Measurements from ENCODE around the gene TMEM63C. TPM values are rescaled to one million over a fixed set of nuclear protein-coding genes. Genes with fewer than 3 reads are reported as not detected.

Gene TMEM63C
- total RNA-seq, 1 experiment from 2014 or later = 5.7 TPM

- CTCF ChIA-PET = interaction anchor here (1.3 kb wide), 1 partner anchor 64 kb away, joined by 3 read pairs; no protein-coding TSS in a partner anchor
- H3K4me1 ChIP-seq (ENCODE audit: control insufficient read depth in 1 of 2, insufficient read depth in 2 of 2, low read length in 2 of 2) = peaks cover 4 to 44% of the 10 kb centered on the region in 2 experiments
- H3K9me3 ChIP-seq (ENCODE audit: control insufficient read depth in 1 of 2, insufficient read depth in 1 of 2, low read depth in 1 of 2, low read length in 2 of 2) = no peaks in the 10 kb centered on the region
- intact Hi-C loops (cut with micrococcal nuclease) = no loop called here
- no peaks in the 10 kb centered on the region for H3K79me2 ChIP-seq (ENCODE audit: insufficient read depth, low read length)
- no peak overlapping the region for H3K4me3 ChIP-seq (replicated peaks in 1 of 2; ENCODE audit: low read depth in 1 of 2, low read length in 2 of 2)
- H3K9ac ChIP-seq (ENCODE audit: low read length) = no peak overlapping the region
- DNase-seq (ENCODE audit: low read depth, low spot score) (no peak), ATAC-seq (no peak)
- POLR2A ChIA-PET = no interaction called here
- H3K9me2 ChIP-seq (ENCODE audit: insufficient read depth) = no peaks in the 10 kb centered on the region
- RAD21 ChIA-PET (ENCODE audit: low non-redundant PET in 1 of 2, low total read pairs in 2 of 2, uncharacterized antibody in 2 of 2, unreplicated experiment in 2 of 2) = no interaction called here
- no peaks in the 10 kb centered on the region for H3K36me3 ChIP-seq (ENCODE audit: control insufficient read depth in 1 of 2, insufficient read depth in 2 of 2, low read length in 2 of 2)
- H3K27ac ChIP-seq (ENCODE audit: low read depth, low read length) = no peak overlapping the region
- no peaks in the 10 kb centered on the region for H3K27me3 ChIP-seq (ENCODE audit: insufficient read depth, low read length)
- H4K20me1 ChIP-seq (ENCODE audit: insufficient read depth) = no peaks in the 10 kb centered on the region
- H3K4me2 ChIP-seq (ENCODE audit: low read length) = peak overlapping the region; percentile 45; the same call in 1 of the 2 replicates
- BruUV-seq (replicated peaks) = no TSS peak
- H2AFZ ChIP-seq (ENCODE audit: low read depth, low read length, poor library complexity, severe bottlenecking) = no peak overlapping the region
- no peak for TF ChIP-seq CEBPB (IDR thresholded peaks at IDR 0.05; ENCODE audit: low read depth)
Observed at GRCh38 chr14:77187649-77188012, 6.0 kb downstream of the TMEM63C start.

GRCh38 chr14:77189479-77189878 is 7.9 kb downstream of the TMEM63C start:
- no peak for TF ChIP-seq ELF1 (IDR thresholded peaks at IDR 0.05; ENCODE audit: borderline replicate concordance, low read depth)
- TF ChIP-seq CEBPB (IDR thresholded peaks at IDR 0.05; ENCODE audit: low read depth) = no peak
- TF ChIP-seq, protein P1, sequence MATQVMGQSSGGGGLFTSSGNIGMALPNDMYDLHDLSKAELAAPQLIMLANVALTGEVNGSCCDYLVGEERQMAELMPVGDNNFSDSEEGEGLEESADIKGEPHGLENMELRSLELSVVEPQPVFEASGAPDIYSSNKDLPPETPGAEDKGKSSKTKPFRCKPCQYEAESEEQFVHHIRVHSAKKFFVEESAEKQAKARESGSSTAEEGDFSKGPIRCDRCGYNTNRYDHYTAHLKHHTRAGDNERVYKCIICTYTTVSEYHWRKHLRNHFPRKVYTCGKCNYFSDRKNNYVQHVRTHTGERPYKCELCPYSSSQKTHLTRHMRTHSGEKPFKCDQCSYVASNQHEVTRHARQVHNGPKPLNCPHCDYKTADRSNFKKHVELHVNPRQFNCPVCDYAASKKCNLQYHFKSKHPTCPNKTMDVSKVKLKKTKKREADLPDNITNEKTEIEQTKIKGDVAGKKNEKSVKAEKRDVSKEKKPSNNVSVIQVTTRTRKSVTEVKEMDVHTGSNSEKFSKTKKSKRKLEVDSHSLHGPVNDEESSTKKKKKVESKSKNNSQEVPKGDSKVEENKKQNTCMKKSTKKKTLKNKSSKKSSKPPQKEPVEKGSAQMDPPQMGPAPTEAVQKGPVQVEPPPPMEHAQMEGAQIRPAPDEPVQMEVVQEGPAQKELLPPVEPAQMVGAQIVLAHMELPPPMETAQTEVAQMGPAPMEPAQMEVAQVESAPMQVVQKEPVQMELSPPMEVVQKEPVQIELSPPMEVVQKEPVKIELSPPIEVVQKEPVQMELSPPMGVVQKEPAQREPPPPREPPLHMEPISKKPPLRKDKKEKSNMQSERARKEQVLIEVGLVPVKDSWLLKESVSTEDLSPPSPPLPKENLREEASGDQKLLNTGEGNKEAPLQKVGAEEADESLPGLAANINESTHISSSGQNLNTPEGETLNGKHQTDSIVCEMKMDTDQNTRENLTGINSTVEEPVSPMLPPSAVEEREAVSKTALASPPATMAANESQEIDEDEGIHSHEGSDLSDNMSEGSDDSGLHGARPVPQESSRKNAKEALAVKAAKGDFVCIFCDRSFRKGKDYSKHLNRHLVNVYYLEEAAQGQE (IDR thresholded peaks at IDR 0.05; ENCODE audit: low read depth) = no peak
- TF ChIP-seq EZH2 (IDR thresholded peaks at IDR 0.05) = no peak
- TF ChIP-seq MAX (IDR thresholded peaks at IDR 0.05) = no peak
- TF ChIP-seq ZNF274 (IDR thresholded peaks at IDR 0.05; ENCODE audit: low read depth, low read length) = no peak
- no peak for TF ChIP-seq JUND (IDR thresholded peaks at IDR 0.05)
- TF ChIP-seq SIN3A (IDR thresholded peaks at IDR 0.05; ENCODE audit: low read depth) = no peak
- no peak for TF ChIP-seq CTCF (IDR thresholded peaks at IDR 0.05 in 2 of 3, conservative IDR thresholded peaks at IDR 0.05 in 1 of 3; ENCODE audit: borderline replicate concordance in 1 of 3, insufficient read depth in 1 of 3, low read depth in 2 of 3, low read length in 2 of 3)
- no peak for TF ChIP-seq POLR2AphosphoS5 (IDR thresholded peaks at IDR 0.05; ENCODE audit: low read depth, low read length)
- TF ChIP-seq FOSL1 (IDR thresholded peaks at IDR 0.05; ENCODE audit: low read depth) = no peak
- TF ChIP-seq POLR2A (IDR thresholded peaks at IDR 0.05; ENCODE audit: borderline replicate concordance, extremely low read depth, insufficient read depth, insufficient read length) = no peak
- TF ChIP-seq, protein P2, sequence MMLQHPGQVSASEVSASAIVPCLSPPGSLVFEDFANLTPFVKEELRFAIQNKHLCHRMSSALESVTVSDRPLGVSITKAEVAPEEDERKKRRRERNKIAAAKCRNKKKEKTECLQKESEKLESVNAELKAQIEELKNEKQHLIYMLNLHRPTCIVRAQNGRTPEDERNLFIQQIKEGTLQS (IDR thresholded peaks at IDR 0.05) = no peak
- no peak for TF ChIP-seq EGR1 (IDR thresholded peaks at IDR 0.05; ENCODE audit: low read depth)
- no peak for TF ChIP-seq ZFX (IDR thresholded peaks at IDR 0.05)
- TF ChIP-seq CBX3 (IDR thresholded peaks at IDR 0.05; ENCODE audit: low read depth) = no peak
- H3K4me2 ChIP-seq (ENCODE audit: low read length) = no peak overlapping the region
- no peaks in the 10 kb centered on the region for H3K36me3 ChIP-seq (ENCODE audit: control insufficient read depth in 1 of 2, insufficient read depth in 2 of 2, low read length in 2 of 2)
- ATAC-seq (no peak), DNase-seq (ENCODE audit: low read depth, low spot score) (no peak)
- no peak overlapping the region for H2AFZ ChIP-seq (ENCODE audit: low read depth, low read length, poor library complexity, severe bottlenecking)
- no peaks in the 10 kb centered on the region for H3K27me3 ChIP-seq (ENCODE audit: insufficient read depth, low read length)
- H3K9ac ChIP-seq (ENCODE audit: low read length) = no peak overlapping the region
- H3K4me3 ChIP-seq (replicated peaks in 1 of 2; ENCODE audit: low read depth in 1 of 2, low read length in 2 of 2) = no peak overlapping the region
- intact Hi-C loops (cut with micrococcal nuclease) = no loop called here
- ChIA-PET POLR2A (no interaction called here), RAD21 (ENCODE audit: low non-redundant PET in 1 of 2, low total read pairs in 2 of 2, uncharacterized antibody in 2 of 2, unreplicated experiment in 2 of 2) (interaction anchor here in 1 of 2 experiments (0.7 kb wide), 1 partner anchor 23 kb away, joined by 4 read pairs; no protein-coding TSS in a partner anchor), CTCF (interaction anchor here (0.9 to 2.0 kb wide), 2 partner anchors 22 to 38 kb away, joined by 3 to 6 read pairs; no protein-coding TSS in a partner anchor)
- H3K9me2 ChIP-seq (ENCODE audit: insufficient read depth) = no peaks in the 10 kb centered on the region
- BruUV-seq (replicated peaks) = no TSS peak
- H3K4me1 ChIP-seq (ENCODE audit: control insufficient read depth in 1 of 2, insufficient read depth in 2 of 2, low read length in 2 of 2) = peaks cover 4 to 32% of the 10 kb centered on the region in 2 experiments; a peak in 3 of 4 replicates
- no peak overlapping the region for H3K27ac ChIP-seq (ENCODE audit: low read depth, low read length)
- H4K20me1 ChIP-seq (ENCODE audit: insufficient read depth) = no peaks in the 10 kb centered on the region
- no peaks in the 10 kb centered on the region for H3K9me3 ChIP-seq (ENCODE audit: control insufficient read depth in 1 of 2, insufficient read depth in 1 of 2, low read depth in 1 of 2, low read length in 2 of 2)
- H3K79me2 ChIP-seq (ENCODE audit: insufficient read depth, low read length) = no peaks in the 10 kb centered on the region

Measured in HCT116 (cell line).